ENCODE data around the gene HNRNPA1L2.

- TF ChIP-seq, protein P1, sequence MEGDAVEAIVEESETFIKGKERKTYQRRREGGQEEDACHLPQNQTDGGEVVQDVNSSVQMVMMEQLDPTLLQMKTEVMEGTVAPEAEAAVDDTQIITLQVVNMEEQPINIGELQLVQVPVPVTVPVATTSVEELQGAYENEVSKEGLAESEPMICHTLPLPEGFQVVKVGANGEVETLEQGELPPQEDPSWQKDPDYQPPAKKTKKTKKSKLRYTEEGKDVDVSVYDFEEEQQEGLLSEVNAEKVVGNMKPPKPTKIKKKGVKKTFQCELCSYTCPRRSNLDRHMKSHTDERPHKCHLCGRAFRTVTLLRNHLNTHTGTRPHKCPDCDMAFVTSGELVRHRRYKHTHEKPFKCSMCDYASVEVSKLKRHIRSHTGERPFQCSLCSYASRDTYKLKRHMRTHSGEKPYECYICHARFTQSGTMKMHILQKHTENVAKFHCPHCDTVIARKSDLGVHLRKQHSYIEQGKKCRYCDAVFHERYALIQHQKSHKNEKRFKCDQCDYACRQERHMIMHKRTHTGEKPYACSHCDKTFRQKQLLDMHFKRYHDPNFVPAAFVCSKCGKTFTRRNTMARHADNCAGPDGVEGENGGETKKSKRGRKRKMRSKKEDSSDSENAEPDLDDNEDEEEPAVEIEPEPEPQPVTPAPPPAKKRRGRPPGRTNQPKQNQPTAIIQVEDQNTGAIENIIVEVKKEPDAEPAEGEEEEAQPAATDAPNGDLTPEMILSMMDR (conservative IDR thresholded peaks at IDR 0.05; ENCODE audit: low read depth in 2 of 2) = no peak
- TF ChIP-seq POLR2AphosphoS5 (IDR thresholded peaks at IDR 0.05; ENCODE audit: low read depth) = no peak
- no peak for TF ChIP-seq CREB1 (CRISPR knock-in tag; IDR thresholded peaks at IDR 0.05; ENCODE audit: low read depth)
- no peak for TF ChIP-seq ZNF331 (CRISPR knock-in tag; IDR thresholded peaks at IDR 0.05; ENCODE audit: low read depth)
- no peak for TF ChIP-seq ZNF114 (CRISPR knock-in tag; IDR thresholded peaks at IDR 0.05)
- no peak for TF ChIP-seq EZH2phosphoT487 (IDR thresholded peaks at IDR 0.05; ENCODE audit: unreplicated experiment)
- no peak for TF ChIP-seq REST (IDR thresholded peaks at IDR 0.05; ENCODE audit: unreplicated experiment)
- TF ChIP-seq, protein P2, sequence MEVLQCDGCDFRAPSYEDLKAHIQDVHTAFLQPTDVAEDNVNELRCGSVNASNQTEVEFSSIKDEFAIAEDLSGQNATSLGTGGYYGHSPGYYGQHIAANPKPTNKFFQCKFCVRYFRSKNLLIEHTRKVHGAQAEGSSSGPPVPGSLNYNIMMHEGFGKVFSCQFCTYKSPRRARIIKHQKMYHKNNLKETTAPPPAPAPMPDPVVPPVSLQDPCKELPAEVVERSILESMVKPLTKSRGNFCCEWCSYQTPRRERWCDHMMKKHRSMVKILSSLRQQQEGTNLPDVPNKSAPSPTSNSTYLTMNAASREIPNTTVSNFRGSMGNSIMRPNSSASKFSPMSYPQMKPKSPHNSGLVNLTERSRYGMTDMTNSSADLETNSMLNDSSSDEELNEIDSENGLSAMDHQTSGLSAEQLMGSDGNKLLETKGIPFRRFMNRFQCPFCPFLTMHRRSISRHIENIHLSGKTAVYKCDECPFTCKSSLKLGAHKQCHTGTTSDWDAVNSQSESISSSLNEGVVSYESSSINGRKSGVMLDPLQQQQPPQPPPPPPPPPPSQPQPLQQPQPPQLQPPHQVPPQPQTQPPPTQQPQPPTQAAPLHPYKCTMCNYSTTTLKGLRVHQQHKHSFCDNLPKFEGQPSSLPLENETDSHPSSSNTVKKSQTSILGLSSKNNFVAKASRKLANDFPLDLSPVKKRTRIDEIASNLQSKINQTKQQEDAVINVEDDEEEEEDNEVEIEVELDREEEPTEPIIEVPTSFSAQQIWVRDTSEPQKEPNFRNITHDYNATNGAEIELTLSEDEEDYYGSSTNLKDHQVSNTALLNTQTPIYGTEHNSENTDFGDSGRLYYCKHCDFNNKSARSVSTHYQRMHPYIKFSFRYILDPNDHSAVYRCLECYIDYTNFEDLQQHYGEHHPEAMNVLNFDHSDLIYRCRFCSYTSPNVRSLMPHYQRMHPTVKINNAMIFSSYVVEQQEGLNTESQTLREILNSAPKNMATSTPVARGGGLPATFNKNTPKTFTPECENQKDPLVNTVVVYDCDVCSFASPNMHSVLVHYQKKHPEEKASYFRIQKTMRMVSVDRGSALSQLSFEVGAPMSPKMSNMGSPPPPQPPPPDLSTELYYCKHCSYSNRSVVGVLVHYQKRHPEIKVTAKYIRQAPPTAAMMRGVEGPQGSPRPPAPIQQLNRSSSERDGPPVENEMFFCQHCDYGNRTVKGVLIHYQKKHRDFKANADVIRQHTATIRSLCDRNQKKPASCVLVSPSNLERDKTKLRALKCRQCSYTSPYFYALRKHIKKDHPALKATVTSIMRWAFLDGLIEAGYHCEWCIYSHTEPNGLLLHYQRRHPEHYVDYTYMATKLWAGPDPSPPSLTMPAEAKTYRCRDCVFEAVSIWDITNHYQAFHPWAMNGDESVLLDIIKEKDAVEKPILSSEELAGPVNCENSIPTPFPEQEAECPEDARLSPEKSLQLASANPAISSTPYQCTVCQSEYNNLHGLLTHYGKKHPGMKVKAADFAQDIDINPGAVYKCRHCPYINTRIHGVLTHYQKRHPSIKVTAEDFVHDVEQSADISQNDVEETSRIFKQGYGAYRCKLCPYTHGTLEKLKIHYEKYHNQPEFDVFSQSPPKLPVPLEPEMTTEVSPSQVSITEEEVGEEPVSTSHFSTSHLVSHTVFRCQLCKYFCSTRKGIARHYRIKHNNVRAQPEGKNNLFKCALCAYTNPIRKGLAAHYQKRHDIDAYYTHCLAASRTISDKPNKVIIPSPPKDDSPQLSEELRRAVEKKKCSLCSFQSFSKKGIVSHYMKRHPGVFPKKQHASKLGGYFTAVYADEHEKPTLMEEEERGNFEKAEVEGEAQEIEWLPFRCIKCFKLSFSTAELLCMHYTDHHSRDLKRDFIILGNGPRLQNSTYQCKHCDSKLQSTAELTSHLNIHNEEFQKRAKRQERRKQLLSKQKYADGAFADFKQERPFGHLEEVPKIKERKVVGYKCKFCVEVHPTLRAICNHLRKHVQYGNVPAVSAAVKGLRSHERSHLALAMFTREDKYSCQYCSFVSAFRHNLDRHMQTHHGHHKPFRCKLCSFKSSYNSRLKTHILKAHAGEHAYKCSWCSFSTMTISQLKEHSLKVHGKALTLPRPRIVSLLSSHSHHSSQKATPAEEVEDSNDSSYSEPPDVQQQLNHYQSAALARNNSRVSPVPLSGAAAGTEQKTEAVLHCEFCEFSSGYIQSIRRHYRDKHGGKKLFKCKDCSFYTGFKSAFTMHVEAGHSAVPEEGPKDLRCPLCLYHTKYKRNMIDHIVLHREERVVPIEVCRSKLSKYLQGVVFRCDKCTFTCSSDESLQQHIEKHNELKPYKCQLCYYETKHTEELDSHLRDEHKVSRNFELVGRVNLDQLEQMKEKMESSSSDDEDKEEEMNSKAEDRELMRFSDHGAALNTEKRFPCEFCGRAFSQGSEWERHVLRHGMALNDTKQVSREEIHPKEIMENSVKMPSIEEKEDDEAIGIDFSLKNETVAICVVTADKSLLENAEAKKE (CRISPR knock-in tag; IDR thresholded peaks at IDR 0.05) = no peak
- no peak for TF ChIP-seq EZH2 (IDR thresholded peaks at IDR 0.05; ENCODE audit: low read depth, unreplicated experiment)
- TF ChIP-seq NANOG (IDR thresholded peaks at IDR 0.05; ENCODE audit: borderline replicate concordance) = no peak
- no peak for TF ChIP-seq JUNB (IDR thresholded peaks at IDR 0.05; ENCODE audit: unreplicated experiment)
Observed at GRCh38 chr13:52650731-52651130, 8.5 kb downstream of the HNRNPA1L2 start.

Data from GM23338 (cell line).